K562 (cell line): ENCODE data around the gene SCRG1.

Experiments
- CTCF ChIP-seq, 3 experiments: IDR thresholded peaks in 2 of 3; conservative IDR thresholded peaks in 1 of 3; 2 replicates each; pipeline ENCODE4 v1.5.1; 2011 to 2012; ENCODE audit warnings: low read length in 3 of 3, mild to moderate bottlenecking in 3 of 3, control low read depth in 2 of 3, improper control_type of control experiment in 1 of 3, inconsistent platforms in 1 of 3, low read depth in 1 of 3, mixed read lengths in 1 of 3, moderate library complexity in 1 of 3; ENCODE audit not compliant: insufficient read depth in 2 of 3
- MXI1 ChIP-seq: IDR thresholded peaks from 2 replicates; pipeline ENCODE4 v1.6.1; 2011; ENCODE audit warnings: low read depth, mild to moderate bottlenecking, improper control_type of control experiment, low read length

- TF ChIP-seq CTCF (IDR thresholded peaks at IDR 0.05 in 2 of 3, conservative IDR thresholded peaks at IDR 0.05 in 1 of 3; ENCODE audit: insufficient read depth in 2 of 3, low read depth in 1 of 3, low read length in 3 of 3) (no peak), MXI1 (no peak)
Measured at GRCh38 chr4:173346074-173346473, 52.8 kb downstream of the SCRG1 start.
